Measurements from ENCODE around the gene ZCCHC7.

ZCCHC7 gene

GRCh38 chr9:37094751-37095150 is 25.6 kb upstream of the ZCCHC7 start:
- H3K4me3 ChIP-seq (replicated peaks; ENCODE audit: low read depth, low read length) = no peak overlapping the region
- no peak for DNase-seq (ENCODE audit: extremely low read depth, low read depth)
- no peak for TF ChIP-seq CTCF (IDR thresholded peaks at IDR 0.05; ENCODE audit: low read depth, low read length, missing control alignments)

- no peak for TF ChIP-seq CTCF (IDR thresholded peaks at IDR 0.05; ENCODE audit: low read depth, low read length, missing control alignments)
- H3K4me3 ChIP-seq (replicated peaks; ENCODE audit: low read depth, low read length) = no peak overlapping the region
- no peak for DNase-seq (ENCODE audit: extremely low read depth, low read depth)
Observed at GRCh38 chr9:37096628-37097027, 23.7 kb upstream of the ZCCHC7 start.

GRCh38 chr9:37097294-37097693 is 23.1 kb upstream of the ZCCHC7 start:
- no peak overlapping the region for H3K4me3 ChIP-seq (replicated peaks; ENCODE audit: low read depth, low read length)
- TF ChIP-seq CTCF (IDR thresholded peaks at IDR 0.05; ENCODE audit: low read depth, low read length, missing control alignments) = no peak
- DNase-seq (ENCODE audit: extremely low read depth, low read depth) = no peak

GRCh38 chr9:37100327-37100726 is 20.0 kb upstream of the ZCCHC7 start:
- no peak for TF ChIP-seq CTCF (IDR thresholded peaks at IDR 0.05; ENCODE audit: low read depth, low read length, missing control alignments)
- DNase-seq (ENCODE audit: extremely low read depth, low read depth) = no peak
- H3K4me3 ChIP-seq (replicated peaks; ENCODE audit: low read depth, low read length) = no peak overlapping the region

- H3K4me3 ChIP-seq (replicated peaks; ENCODE audit: low read depth, low read length) = no peak overlapping the region
- no peak for TF ChIP-seq CTCF (IDR thresholded peaks at IDR 0.05; ENCODE audit: low read depth, low read length, missing control alignments)
- no peak for DNase-seq (ENCODE audit: extremely low read depth, low read depth)
Observed at GRCh38 chr9:37100741-37101140, 19.6 kb upstream of the ZCCHC7 start.

- no peak for TF ChIP-seq CTCF (IDR thresholded peaks at IDR 0.05; ENCODE audit: low read depth, low read length, missing control alignments)
- no peak for DNase-seq (ENCODE audit: extremely low read depth, low read depth)
- H3K4me3 ChIP-seq (replicated peaks; ENCODE audit: low read depth, low read length) = no peak overlapping the region
Observed at GRCh38 chr9:37102486-37102885, 17.9 kb upstream of the ZCCHC7 start.

- no peak for TF ChIP-seq CTCF (IDR thresholded peaks at IDR 0.05; ENCODE audit: low read depth, low read length, missing control alignments)
- peak; percentile 30 for DNase-seq (ENCODE audit: extremely low read depth, low read depth)
- no peak overlapping the region for H3K4me3 ChIP-seq (replicated peaks; ENCODE audit: low read depth, low read length)
Observed at GRCh38 chr9:37104183-37104889, 16.0 kb upstream of the ZCCHC7 start.
